NCI-H2107 (cell line): ENCODE data around the gene ABI1.

Experiments used
- DNase-seq: peaks from one replicate; lab custom pipeline; 2025; lab: John Stamatoyannopoulos, UW

The ABI1 gene

GRCh38 chr10:26770069-26770468, 90.7 kb downstream of the ABI1 start:
- no peak for DNase-seq

GRCh38 chr10:26765549-26765948, 95.2 kb downstream of the ABI1 start:
- DNase-seq: no peak

DNA sequence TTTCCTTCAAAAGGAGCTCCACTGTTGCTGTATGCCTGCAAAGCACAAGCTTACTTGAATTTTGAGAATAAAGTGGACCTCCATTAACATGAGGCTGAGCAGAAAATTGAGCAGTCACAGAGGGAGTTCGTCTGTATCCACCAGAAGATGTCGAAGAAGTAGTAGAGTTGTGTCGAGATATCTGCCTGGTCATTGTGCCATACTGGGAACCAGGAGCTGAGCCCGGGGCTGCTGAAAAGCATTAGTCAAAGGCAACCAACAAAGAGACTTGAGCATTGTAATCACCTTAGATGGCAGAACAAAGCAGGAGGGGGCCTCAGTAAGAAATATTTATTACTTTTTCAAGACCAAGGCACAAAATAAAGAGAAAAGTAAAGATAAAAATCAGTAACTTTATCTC, 101.8 kb downstream of the ABI1 start:
- DNase-seq: no peak

- no peak for DNase-seq
Observed at GRCh38 chr10:26755443-26755903, 105.3 kb downstream of the ABI1 start.

- no peak for DNase-seq
Observed at GRCh38 chr10:26746061-26746460, 114.7 kb downstream of the ABI1 start.

GRCh38 chr10:26743841-26744240, 116.9 kb downstream of the ABI1 start:
- DNase-seq: no peak

DNA sequence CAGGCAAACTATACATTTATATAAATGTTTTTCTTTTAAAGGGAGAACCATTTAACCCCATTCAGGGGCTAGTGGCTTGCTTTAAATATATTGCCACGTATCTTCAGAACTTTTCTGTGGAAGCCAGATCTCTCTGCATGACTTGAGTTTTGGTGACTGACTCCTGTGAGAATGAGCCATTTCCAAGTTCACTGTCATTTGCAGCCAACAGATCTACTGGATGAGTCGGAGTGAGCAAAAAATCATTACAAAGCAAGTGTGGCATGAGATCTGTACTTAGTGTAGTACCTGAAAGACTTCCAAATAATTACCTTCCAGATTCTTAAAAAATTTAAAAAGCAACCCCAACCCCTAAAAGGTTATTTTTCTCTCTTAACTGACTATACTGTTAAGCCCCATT, 117.7 kb downstream of the ABI1 start:
- no peak for DNase-seq

- DNase-seq: no peak
Observed at GRCh38 chr10:26741368-26741767, 119.4 kb downstream of the ABI1 start.

- no peak for DNase-seq
Observed at GRCh38 chr10:26739071-26739631, 121.6 kb downstream of the ABI1 start.

- no peak for DNase-seq
Observed at GRCh38 chr10:26738301-26738911, 122.4 kb downstream of the ABI1 start.

DNA sequence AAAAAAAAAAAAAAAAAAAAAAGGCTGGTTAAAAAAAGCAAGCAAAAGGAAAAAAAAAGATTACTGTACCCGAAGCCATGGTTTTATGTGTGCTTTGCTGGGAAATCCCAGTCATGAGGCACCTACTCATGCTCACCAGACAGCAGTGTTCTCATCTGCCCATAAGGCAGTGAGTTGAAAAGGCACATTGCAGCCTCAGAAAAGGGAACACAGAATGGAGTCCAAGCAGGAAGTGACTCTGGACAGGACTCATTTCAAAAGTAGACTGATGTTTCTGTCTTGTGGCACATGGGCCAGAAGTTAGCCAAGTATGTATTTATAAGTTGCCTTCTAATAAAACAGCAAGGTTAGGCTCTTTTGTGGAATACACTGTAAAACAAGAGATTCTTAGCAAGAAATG, 123.0 kb downstream of the ABI1 start:
- no peak for DNase-seq

- no peak for DNase-seq
Observed at GRCh38 chr10:26735435-26735834, 125.3 kb downstream of the ABI1 start.

- no peak for DNase-seq
Observed at GRCh38 chr10:26733750-26734568, 126.8 kb downstream of the ABI1 start.

GRCh38 chr10:26730552-26730951, 130.2 kb downstream of the ABI1 start:
- DNase-seq: no peak

DNA sequence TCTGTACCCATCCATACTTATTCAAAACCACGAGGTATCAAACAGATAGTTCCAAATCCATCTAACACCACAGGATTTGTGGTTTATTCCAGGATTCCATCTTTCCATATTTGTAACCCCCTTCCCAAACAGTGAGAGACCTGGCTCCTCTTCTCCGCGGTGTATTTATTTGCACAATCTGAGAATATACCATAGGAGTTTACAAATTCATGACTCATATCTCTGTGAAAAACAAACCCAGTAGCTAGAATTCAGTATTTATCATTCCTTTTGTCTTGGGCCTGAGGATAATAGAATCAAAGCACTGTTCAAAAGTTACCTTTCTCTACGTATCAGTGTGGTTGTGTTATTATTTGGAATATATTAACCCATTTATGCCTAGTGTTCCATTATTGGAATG, 131.4 kb downstream of the ABI1 start:
- DNase-seq: no peak

DNA sequence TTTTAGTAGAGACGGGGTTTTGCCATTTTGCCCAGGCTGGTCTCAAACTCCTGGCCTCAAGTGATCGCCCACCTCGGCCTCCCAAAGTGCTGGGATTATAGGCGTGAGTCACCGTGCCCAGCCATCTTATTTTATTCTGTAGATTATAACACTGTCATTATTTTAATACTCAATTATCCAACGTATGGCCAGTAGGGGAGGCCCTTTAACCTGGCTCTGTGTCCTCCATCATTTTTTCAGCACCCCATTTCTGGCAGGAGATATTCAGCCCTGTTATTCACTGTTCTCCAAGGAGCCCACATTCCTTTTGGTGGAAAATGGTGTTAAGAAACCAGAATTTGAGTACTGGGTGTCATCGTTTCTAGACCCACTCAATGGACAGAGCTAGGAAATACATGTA, 131.8 kb downstream of the ABI1 start:
- no peak for DNase-seq

DNA sequence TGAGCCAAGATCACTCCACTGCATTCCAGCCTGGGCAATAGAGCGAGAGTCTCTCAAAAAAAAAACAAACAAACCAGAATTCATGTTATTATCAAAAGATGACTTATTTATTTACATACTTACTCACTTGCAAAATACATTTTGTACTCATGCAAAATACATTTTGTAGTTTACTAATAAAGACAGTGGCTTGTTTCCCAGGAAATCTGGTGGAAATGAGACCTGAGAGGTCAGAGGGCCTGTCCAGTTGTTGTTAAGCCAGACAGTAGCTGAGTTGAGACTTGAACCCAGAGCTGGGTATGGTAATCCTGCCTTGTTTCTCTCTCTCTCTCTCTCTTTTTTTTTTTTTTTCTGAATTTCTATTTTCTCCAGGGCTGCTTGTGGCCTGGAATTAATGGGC, 133.8 kb downstream of the ABI1 start:
- DNase-seq: no peak

DNA sequence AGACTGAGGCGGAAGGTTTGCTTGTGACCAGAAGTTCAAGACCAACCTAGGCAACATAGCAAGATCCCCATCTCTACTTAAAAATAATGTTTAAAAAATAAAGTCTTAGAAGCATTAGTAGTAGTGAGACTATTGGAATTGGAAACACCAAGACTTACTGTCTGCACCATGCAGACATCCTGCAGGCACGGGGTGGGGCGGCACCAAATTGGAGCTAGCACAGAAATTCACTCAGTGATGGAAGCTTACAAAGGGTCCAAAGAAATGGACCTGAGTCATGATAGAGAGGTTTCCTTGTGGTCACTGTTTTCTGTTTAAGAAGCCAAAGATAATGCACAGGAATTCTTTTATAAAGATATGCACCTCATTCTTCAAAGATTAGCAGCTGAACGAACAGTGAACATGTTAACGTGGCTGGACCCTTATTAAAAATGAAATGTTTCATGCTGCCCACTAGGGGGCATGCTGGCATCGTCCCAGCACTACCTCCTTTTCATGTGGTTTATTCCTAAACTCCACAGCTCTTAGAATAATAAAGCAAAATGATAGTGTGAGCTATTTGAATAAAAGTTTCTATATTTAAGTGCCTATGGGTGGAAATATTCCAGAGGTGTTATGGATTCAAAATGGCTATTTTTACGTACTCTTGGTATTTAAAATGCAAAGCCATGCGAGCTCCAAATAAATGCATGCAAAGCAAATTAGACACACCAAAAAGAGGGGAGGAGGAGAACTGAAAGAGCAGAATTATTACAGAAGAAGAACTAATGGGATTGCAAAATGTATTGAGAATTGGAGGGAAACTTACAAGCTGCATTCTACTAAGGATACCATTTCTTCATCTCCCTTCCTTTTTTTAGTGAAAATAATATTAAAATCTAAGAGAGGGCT, 134.7 kb downstream of the ABI1 start:
- DNase-seq: no peak

GRCh38 chr10:26723016-26723415, 137.7 kb downstream of the ABI1 start:
- no peak for DNase-seq

- no peak for DNase-seq
Observed at GRCh38 chr10:26721561-26721960, 139.2 kb downstream of the ABI1 start.

- DNase-seq: no peak
Observed at GRCh38 chr10:26717476-26717875, 143.3 kb downstream of the ABI1 start.

GRCh38 chr10:26715137-26715487, 145.6 kb downstream of the ABI1 start:
- no peak for DNase-seq
